ENCODE measurements around the gene ALDH9A1. TPM values are rescaled to one million over a fixed set of nuclear protein-coding genes. Genes with fewer than 3 reads are reported as not detected.
"Not testable (repeated sequence)": the region's sequence is repeated elsewhere in the genome, so short reads cannot be mapped to it uniquely, and the experiment has no call there.

ALDH9A1 gene
- total and polyA plus RNA-seq, 4 experiments from 2014 or later = 45.2 to 106 (median 70.9) TPM

- CTCF ChIA-PET (ENCODE audit: partially characterized antibody) = interaction anchor here (0.7 kb wide), 1 partner anchor 34 kb away, joined by 3 read pairs; the partner anchor contains the start of gene TMCO1
- peaks cover 20 to 59% of the 10 kb centered on the region in 2 donors for H3K36me3 Mint-ChIP-seq
These were observed 36.5 kb upstream of the ALDH9A1 start for GRCh38 chr1:165734906-165735305.

GRCh38 chr1:165726841-165727240, 28.5 kb upstream of the ALDH9A1 start:
- POLR2A ChIA-PET (ENCODE audit: partially characterized antibody) = no interaction called here

More at GRCh38 chr1:165734906-165735305, 36.5 kb upstream of the ALDH9A1 start:
- peaks cover 18% of the 10 kb centered on the region for H3K36me3 ChIP-seq (ENCODE audit: insufficient read depth, low read length)
- Mint-ChIP-seq H3K27ac (peak overlapping the region in 4 of 7 donors; percentile 0 to 15 (median 9)), H3K27me3 (no peaks in the 10 kb centered on the region), H3K4me1 (peaks cover 8 to 12% (median 9%) of the 10 kb centered on the region in 4 donors), H3K4me3 (no peak overlapping the region), H3K9me3 (no peaks in the 10 kb centered on the region)
- intact Hi-C loops (cut with micrococcal nuclease) = no loop called here
- DNase-seq = no peak
- POLR2A ChIA-PET (ENCODE audit: partially characterized antibody) = no interaction called here
- H3K4me1 ChIP-seq (ENCODE audit: insufficient read depth, low read length) = no peaks in the 10 kb centered on the region
- H3K9me3 ChIP-seq (ENCODE audit: control insufficient read depth in 1 of 2, low read length in 2 of 2) = no peaks in the 10 kb centered on the region
- no peak overlapping the region for H3K27ac ChIP-seq (ENCODE audit: low read depth, low read length)
- H3K4me3 ChIP-seq (ENCODE audit: low read length in 2 of 2) = no peak overlapping the region
- no peaks in the 10 kb centered on the region for H3K27me3 ChIP-seq (ENCODE audit: insufficient read depth, low read length)

DNA sequence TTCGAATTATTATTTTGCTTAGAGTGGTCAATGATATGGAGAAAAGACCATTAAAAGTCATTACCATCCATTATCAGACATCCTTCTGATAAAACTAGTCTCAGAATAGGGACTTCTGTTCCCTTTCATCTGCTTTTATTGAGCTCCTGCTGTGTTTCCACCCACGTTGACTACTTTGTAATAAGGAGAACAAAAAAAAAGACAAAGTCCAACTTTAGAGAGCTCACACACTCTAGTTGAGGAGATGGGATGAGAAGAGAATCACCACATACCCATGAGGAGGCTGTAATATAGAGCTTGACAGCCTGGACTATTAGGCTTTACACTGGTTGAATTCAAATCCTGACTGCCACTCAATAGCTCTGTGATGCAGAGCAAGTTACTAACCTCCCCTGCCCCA, 27.8 kb upstream of the ALDH9A1 start:
- no peaks in the 10 kb centered on the region for H3K9me3 ChIP-seq (ENCODE audit: control insufficient read depth in 1 of 2, low read length in 2 of 2)
- Mint-ChIP-seq H3K9me3 (no peaks in the 10 kb centered on the region), H3K36me3 (peaks cover 25 to 38% of the 10 kb centered on the region in 2 donors), H3K27ac (no peak overlapping the region), H3K4me3 (no peak overlapping the region), H3K4me1 (no peaks in the 10 kb centered on the region), H3K27me3 (no peaks in the 10 kb centered on the region)
- H3K27ac ChIP-seq (ENCODE audit: low read depth, low read length) = no peak overlapping the region
- ChIA-PET POLR2A (ENCODE audit: partially characterized antibody) (no interaction called here), CTCF (ENCODE audit: partially characterized antibody) (no interaction called here)
- peaks cover 14% of the 10 kb centered on the region for H3K36me3 ChIP-seq (ENCODE audit: insufficient read depth, low read length)
- no peak overlapping the region for H3K4me3 ChIP-seq (ENCODE audit: low read length in 2 of 2)
- H3K4me1 ChIP-seq (ENCODE audit: insufficient read depth, low read length) = no peaks in the 10 kb centered on the region
- no peaks in the 10 kb centered on the region for H3K27me3 ChIP-seq (ENCODE audit: insufficient read depth, low read length)
- no peak for DNase-seq
- intact Hi-C loops (cut with micrococcal nuclease) = no loop called here

More at GRCh38 chr1:165726841-165727240, 28.5 kb upstream of the ALDH9A1 start:
- Histone ChIP-seq H3K27me3 (ENCODE audit: insufficient read depth, low read length) (no peaks in the 10 kb centered on the region), H3K36me3 (ENCODE audit: insufficient read depth, low read length) (peaks cover 17% of the 10 kb centered on the region), H3K4me3 (ENCODE audit: low read length in 2 of 2) (no peak overlapping the region), H3K9me3 (ENCODE audit: control insufficient read depth in 1 of 2, low read length in 2 of 2) (no peaks in the 10 kb centered on the region), H3K4me1 (ENCODE audit: insufficient read depth, low read length) (no peaks in the 10 kb centered on the region), H3K27ac (ENCODE audit: low read depth, low read length) (no peak overlapping the region)
- DNase-seq = no peak
- Mint-ChIP-seq H3K27ac (no peak overlapping the region), H3K4me1 (no peaks in the 10 kb centered on the region), H3K9me3 (no peaks in the 10 kb centered on the region), H3K4me3 (no peak overlapping the region), H3K36me3 (peaks cover 25 to 38% of the 10 kb centered on the region in 2 donors), H3K27me3 (no peaks in the 10 kb centered on the region)
- intact Hi-C loops (cut with micrococcal nuclease) = no loop called here
- CTCF ChIA-PET (ENCODE audit: partially characterized antibody) = no interaction called here

DNA sequence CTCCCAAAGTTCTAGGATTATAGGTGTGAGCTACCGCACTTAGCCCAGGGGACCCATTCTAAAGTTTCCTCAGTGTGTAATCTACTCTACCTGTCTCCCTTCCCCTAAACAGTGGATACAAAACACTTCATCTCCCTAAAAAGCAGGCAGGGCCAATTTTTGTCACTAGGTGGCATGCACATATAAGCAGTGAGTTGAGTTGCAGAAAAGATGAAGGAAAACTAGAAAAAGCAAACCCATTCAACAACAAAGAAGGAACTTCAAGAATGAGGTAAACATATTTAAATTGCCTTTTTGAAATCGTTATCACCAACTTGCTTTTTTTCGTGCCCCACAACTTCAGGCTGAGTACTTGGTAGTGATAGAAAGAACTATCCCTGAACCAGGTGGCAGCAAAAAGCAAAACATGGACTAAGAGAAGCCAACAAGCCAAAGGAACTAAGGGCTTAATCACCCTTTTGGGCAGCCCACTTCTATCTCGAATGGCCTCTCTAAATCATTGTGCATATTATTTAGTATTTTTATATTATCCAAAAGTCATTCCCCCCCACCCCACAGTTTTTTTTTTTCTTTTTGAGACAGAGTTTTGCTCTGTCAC, 19.7 kb upstream of the ALDH9A1 start:
- ChIA-PET CTCF (ENCODE audit: partially characterized antibody) (no interaction called here), POLR2A (ENCODE audit: partially characterized antibody) (no interaction called here)
- Histone ChIP-seq H3K36me3 (ENCODE audit: insufficient read depth, low read length) (no peaks in the 10 kb centered on the region), H3K4me1 (ENCODE audit: insufficient read depth, low read length) (no peaks in the 10 kb centered on the region), H3K9me3 (ENCODE audit: control insufficient read depth in 1 of 2, low read length in 2 of 2) (no peaks in the 10 kb centered on the region), H3K27ac (ENCODE audit: low read depth, low read length) (no peak overlapping the region), H3K4me3 (ENCODE audit: low read length in 2 of 2) (no peak overlapping the region), H3K27me3 (ENCODE audit: insufficient read depth, low read length) (no peaks in the 10 kb centered on the region)
- Mint-ChIP-seq H3K27me3 (no peaks in the 10 kb centered on the region), H3K36me3 (no peaks in the 10 kb centered on the region), H3K9me3 (peaks cover 0 to 2% (median 0%) of the 10 kb centered on the region in 8 donors), H3K27ac (peak overlapping the region in 1 of 7 donors; percentile 13), H3K4me3 (no peak overlapping the region), H3K4me1 (no peaks in the 10 kb centered on the region)
- peak; percentile 10 to 41 (median 20) for DNase-seq
- intact Hi-C loops (cut with micrococcal nuclease) = loop anchor here (1.0 kb wide), 1 partner anchor 196 kb away; no protein-coding TSS in a partner anchor

- H3K9me3 Mint-ChIP-seq; H3K36me3 Mint-ChIP-seq; H3K4me1 Mint-ChIP-seq; H3K9me3 ChIP-seq (ENCODE audit: control insufficient read depth in 1 of 2, low read length in 2 of 2); CTCF ChIA-PET (ENCODE audit: partially characterized antibody); H3K36me3 ChIP-seq (ENCODE audit: insufficient read depth, low read length); H3K27me3 Mint-ChIP-seq; H3K27ac ChIP-seq (ENCODE audit: low read depth, low read length); H3K27ac Mint-ChIP-seq; intact Hi-C loops (cut with micrococcal nuclease); H3K4me3 Mint-ChIP-seq; DNase-seq; POLR2A ChIA-PET (ENCODE audit: partially characterized antibody); H3K4me1 ChIP-seq (ENCODE audit: insufficient read depth, low read length); H3K4me3 ChIP-seq (ENCODE audit: low read length in 2 of 2); H3K27me3 ChIP-seq (ENCODE audit: insufficient read depth, low read length): not testable (repeated sequence)
These were observed 18.1 kb upstream of the ALDH9A1 start for GRCh38 chr1:165716265-165717051.

GRCh38 chr1:165712764-165713163, 14.4 kb upstream of the ALDH9A1 start:
- Histone ChIP-seq H3K27me3 (ENCODE audit: insufficient read depth, low read length) (no peaks in the 10 kb centered on the region), H3K4me3 (ENCODE audit: low read length in 2 of 2) (no peak overlapping the region), H3K36me3 (ENCODE audit: insufficient read depth, low read length) (no peaks in the 10 kb centered on the region), H3K4me1 (ENCODE audit: insufficient read depth, low read length) (no peaks in the 10 kb centered on the region), H3K9me3 (ENCODE audit: control insufficient read depth in 1 of 2, low read length in 2 of 2) (no peaks in the 10 kb centered on the region), H3K27ac (ENCODE audit: low read depth, low read length) (no peak overlapping the region)
- ChIA-PET POLR2A (ENCODE audit: partially characterized antibody) (no interaction called here), CTCF (ENCODE audit: partially characterized antibody) (no interaction called here)
- Mint-ChIP-seq H3K4me3 (no peak overlapping the region), H3K27me3 (peaks cover 5 to 13% of the 10 kb centered on the region in 2 donors), H3K9me3 (peaks cover 0 to 4% (median 0%) of the 10 kb centered on the region in 8 donors), H3K36me3 (no peaks in the 10 kb centered on the region), H3K4me1 (no peaks in the 10 kb centered on the region), H3K27ac (no peak overlapping the region)
- DNase-seq = no peak
- intact Hi-C loops (cut with micrococcal nuclease) = no loop called here

GRCh38 chr1:165707984-165708706, 9.8 kb upstream of the ALDH9A1 start:
- CTCF ChIA-PET (ENCODE audit: partially characterized antibody) = no interaction called here
- H3K27me3 ChIP-seq (ENCODE audit: insufficient read depth, low read length) = no peaks in the 10 kb centered on the region
- peaks cover 0 to 1% (median 0%) of the 10 kb centered on the region in 4 donors for H3K4me1 Mint-ChIP-seq

More at GRCh38 chr1:165707984-165708706, 9.8 kb upstream of the ALDH9A1 start:
- Histone ChIP-seq H3K4me3 (ENCODE audit: low read length in 2 of 2) (no peak overlapping the region), H3K4me1 (ENCODE audit: insufficient read depth, low read length) (no peaks in the 10 kb centered on the region), H3K36me3 (ENCODE audit: insufficient read depth, low read length) (no peaks in the 10 kb centered on the region), H3K9me3 (ENCODE audit: control insufficient read depth in 1 of 2, low read length in 2 of 2) (no peaks in the 10 kb centered on the region), H3K27ac (ENCODE audit: low read depth, low read length) (no peak overlapping the region)
- POLR2A ChIA-PET (ENCODE audit: partially characterized antibody) = interaction anchor here (0.8 kb wide), 1 partner anchor 10 kb away, joined by 3 read pairs; the partner anchor contains the start of gene ALDH9A1
- DNase-seq = no peak
- Mint-ChIP-seq H3K4me3 (no peak overlapping the region), H3K27me3 (peaks cover 6 to 20% of the 10 kb centered on the region in 2 donors), H3K9me3 (peaks cover 0 to 3% (median 0%) of the 10 kb centered on the region in 8 donors), H3K36me3 (no peaks in the 10 kb centered on the region), H3K27ac (no peak overlapping the region)
- intact Hi-C loops (cut with micrococcal nuclease) = no loop called here

All from CD4-positive, alpha-beta memory T cell (primary cell).